HEK293 (cell line): ENCODE measurements around the gene CRTC2.

ENCODE experiments used
- CTCF ChIA-PET: fragments of 350-600 bp; formaldehyde crosslinking; extraction: SDS; loops from one replicate; lab custom pipeline; 2021; ENCODE audit warnings: antibody characterized with exemption; lab: Yijun Ruan, JAX
- POLR2A ChIA-PET: fragments of 300-600 bp; formaldehyde crosslinking; extraction: SDS; loops from one replicate; lab custom pipeline; 2020; ENCODE audit warnings: antibody characterized with exemption, inconsistent platforms; lab: Yijun Ruan, JAX
- H3K27ac ChIP-seq: fragments of 200-500 bp; sonication (Bioruptor generic); 2 replicates; pipeline ENCODE4 v1.5.1; 2014; ENCODE audit warnings: low read depth, low read length, control low read depth, inconsistent platforms; ENCODE audit errors: extremely low read depth
- H3K36me3 ChIP-seq, 2 experiments: fragments of 200-500 bp in 1 of 2; sonication (Bioruptor generic) in 1 of 2; 1 replicate in 1 of 2; 2 replicates in 1 of 2; pipeline ENCODE4 v1.5.1; 2014 to 2017; ENCODE audit warnings: inconsistent platforms in 2 of 2, low read length in 2 of 2; ENCODE audit not compliant: control insufficient read depth in 2 of 2, insufficient read depth in 1 of 2
- H3K4me1 ChIP-seq: fragments of 200-500 bp; sonication (Bioruptor generic); 2 replicates; pipeline ENCODE4 v1.5.1; 2014; ENCODE audit warnings: mild to moderate bottlenecking, low read length, inconsistent platforms; ENCODE audit not compliant: control insufficient read depth, insufficient read depth
- H3K4me3 ChIP-seq: 2 replicates; pipeline ENCODE4 v1.5.1; 2011; ENCODE audit warnings: low read depth, mild to moderate bottlenecking, control low read depth, low read length, moderate library complexity
- H3K9me3 ChIP-seq: fragments of 200-500 bp; sonication (Bioruptor generic); 2 replicates; pipeline ENCODE4 v1.5.1; 2014; ENCODE audit warnings: low read depth, low read length, inconsistent platforms; ENCODE audit not compliant: control insufficient read depth, insufficient read depth
- GLIS2 ChIP-seq: fragments of 450-650 bp; formaldehyde crosslinking; IDR thresholded peaks from 2 replicates; pipeline ENCODE4 v1.5.1; 2016; ENCODE audit warnings: missing biosample characterization, missing genetic modification characterization
- MYNN ChIP-seq: fragments of 450-650 bp; formaldehyde crosslinking; IDR thresholded peaks from 2 replicates; pipeline ENCODE4 v1.5.1; 2016; ENCODE audit warnings: missing biosample characterization, missing genetic modification characterization, borderline replicate concordance
- OSR2 ChIP-seq: fragments of 450-650 bp; formaldehyde crosslinking; IDR thresholded peaks from 2 replicates; pipeline ENCODE4 v1.5.1; 2016; ENCODE audit warnings: missing biosample characterization, missing genetic modification characterization
- SCRT1 ChIP-seq: fragments of 450-650 bp; formaldehyde crosslinking; IDR thresholded peaks from 2 replicates; pipeline ENCODE4 v1.5.1; 2016; ENCODE audit warnings: missing biosample characterization, missing genetic modification characterization, borderline replicate concordance
- ZBTB48 ChIP-seq: fragments of 450-650 bp; formaldehyde crosslinking; IDR thresholded peaks from 2 replicates; pipeline ENCODE4 v1.5.1; 2016; ENCODE audit warnings: missing biosample characterization, missing genetic modification characterization
- ZBTB6 ChIP-seq: fragments of 450-650 bp; formaldehyde crosslinking; IDR thresholded peaks from 2 replicates; pipeline ENCODE4 v1.5.1; 2017; ENCODE audit warnings: missing biosample characterization, missing genetic modification characterization
- ZFP37 ChIP-seq: fragments of 450-650 bp; formaldehyde crosslinking; IDR thresholded peaks from 2 replicates; pipeline ENCODE4 v1.5.1; 2016; ENCODE audit warnings: missing biosample characterization, missing genetic modification characterization
- ZNF157 ChIP-seq: fragments of 450-650 bp; formaldehyde crosslinking; IDR thresholded peaks from 2 replicates; pipeline ENCODE4 v1.5.1; 2016; ENCODE audit warnings: missing biosample characterization, missing genetic modification characterization
- ZNF16 ChIP-seq: fragments of 450-650 bp; formaldehyde crosslinking; IDR thresholded peaks from 2 replicates; pipeline ENCODE4 v1.5.1; 2016; ENCODE audit warnings: low read depth, missing biosample characterization, missing genetic modification characterization
- ZNF169 ChIP-seq: fragments of 450-650 bp; formaldehyde crosslinking; IDR thresholded peaks from 2 replicates; pipeline ENCODE4 v1.5.1; 2016; ENCODE audit warnings: missing biosample characterization, missing genetic modification characterization
- ZNF239 ChIP-seq: fragments of 450-650 bp; formaldehyde crosslinking; IDR thresholded peaks from 2 replicates; pipeline ENCODE4 v1.5.1; 2016; ENCODE audit warnings: missing biosample characterization, missing genetic modification characterization
- ZNF292 ChIP-seq: fragments of 450-650 bp; formaldehyde crosslinking; IDR thresholded peaks from 2 replicates; pipeline ENCODE4 v1.5.1; 2016; ENCODE audit warnings: low read depth, missing biosample characterization, missing genetic modification characterization, borderline replicate concordance
- ZNF302 ChIP-seq: fragments of 450-650 bp; formaldehyde crosslinking; IDR thresholded peaks from 2 replicates; pipeline ENCODE4 v1.5.1; 2016; ENCODE audit warnings: missing biosample characterization, missing genetic modification characterization, low read depth
- ZNF513 ChIP-seq: fragments of 450-650 bp; IDR thresholded peaks from 2 replicates; pipeline ENCODE4 v1.5.1; 2018; ENCODE audit warnings: missing biosample characterization, missing genetic modification characterization
- ZNF518A ChIP-seq: fragments of 450-650 bp; formaldehyde crosslinking; conservative IDR thresholded peaks from 2 replicates; pipeline ENCODE4 v1.5.1; 2016; ENCODE audit warnings: low read depth, missing biosample characterization, missing genetic modification characterization
- ZNF555 ChIP-seq: fragments of 450-650 bp; formaldehyde crosslinking; conservative IDR thresholded peaks from 2 replicates; pipeline ENCODE4 v1.5.1; 2017; ENCODE audit warnings: missing biosample characterization, mild to moderate bottlenecking, missing genetic modification characterization, inconsistent platforms
- ZNF626 ChIP-seq: fragments of 450-650 bp; sonication (Bioruptor Pico); formaldehyde crosslinking; IDR thresholded peaks from 2 replicates; pipeline ENCODE4 v1.5.1; 2018; ENCODE audit warnings: missing biosample characterization, missing genetic modification characterization, inconsistent platforms
- ZNF660 ChIP-seq: fragments of 450-650 bp; IDR thresholded peaks from 2 replicates; pipeline ENCODE4 v1.5.1; 2018; ENCODE audit warnings: missing biosample characterization, mild to moderate bottlenecking, missing genetic modification characterization
- ZNF768 ChIP-seq: fragments of 450-650 bp; formaldehyde crosslinking; IDR thresholded peaks from 2 replicates; pipeline ENCODE4 v1.5.1; 2018; ENCODE audit warnings: missing biosample characterization, mild to moderate bottlenecking, missing genetic modification characterization
- ZXDB ChIP-seq: fragments of 450-650 bp; formaldehyde crosslinking; IDR thresholded peaks from 2 replicates; pipeline ENCODE4 v1.5.1; 2016; ENCODE audit warnings: missing biosample characterization, missing genetic modification characterization
- TF ChIP-seq, protein P1 (sequence below): fragments of 450-650 bp; formaldehyde crosslinking; IDR thresholded peaks from 2 replicates; pipeline ENCODE4 v1.5.1; 2016; ENCODE audit warnings: missing biosample characterization, missing genetic modification characterization

Gene CRTC2

GRCh38 chr1:153968000-153968363 lies 9.6 kb upstream of the CRTC2 start:
- H3K4me3 ChIP-seq: peak overlapping the region; percentile 29
- TF ChIP-seq ZNF660 (tag by site-specific recombination): 0 out of 2 replicates have a peak, but pooled peaks have one; percentile 27
- TF ChIP-seq ZNF513: no peak
- TF ChIP-seq, all 188 proteins: peak for 1
- ChIA-PET POLR2A (interaction anchor here (0.7 to 5.2 kb wide), 17 partner anchors 9 to 403 kb away, joined by 3 to 137 read pairs (median 7); partner anchors contain the start of genes CHTOP, CRTC2, DENND4B and GATAD2B), CTCF (interaction anchor here (0.8 to 3.1 kb wide), 8 partner anchors 9 to 340 kb away, joined by 4 to 19 read pairs (median 6); partner anchors contain the start of genes JTB, RAB13, S100A1 and S100A13)
- no peaks in the 10 kb centered on the region; the same call in 1 of the 2 replicates for H3K4me1 ChIP-seq
- H3K27ac ChIP-seq: peak overlapping the region; percentile 87
- H3K9me3 ChIP-seq: no peaks in the 10 kb centered on the region
- peaks cover 0 to 11% of the 10 kb centered on the region in 2 experiments; a peak in 2 of 3 replicates for H3K36me3 ChIP-seq

- Histone ChIP-seq H3K4me1 (peaks cover 3% of the 10 kb centered on the region; the same call in 1 of the 2 replicates), H3K9me3 (no peaks in the 10 kb centered on the region), H3K27ac (peak within 1 kb of the TSS; percentile 87), H3K4me3 (peak within 1 kb of the TSS; percentile 51), H3K36me3 (peaks cover 0 to 4% of the 10 kb centered on the region in 2 experiments; a peak in 2 of 3 replicates)
- POLR2A ChIA-PET: interaction anchor here (0.5 to 5.2 kb wide), 22 partner anchors 9 to 403 kb away, joined by 3 to 137 read pairs (median 6); partner anchors contain the start of genes CHTOP, CRTC2, DENND4B and GATAD2B
- CTCF ChIA-PET: interaction anchor here (0.6 to 3.1 kb wide), 11 partner anchors 10 to 614 kb away, joined by 3 to 19 read pairs (median 5); partner anchors contain the start of genes DENND4B, JTB, RAB13 and S100A1
- TF ChIP-seq ZNF626 (tag by site-specific recombination) (no peak), ZNF157 (tag by site-specific recombination) (no peak), ZNF768 (tag by site-specific recombination) (no peak; the same call in 1 of the 2 replicates), ZNF302 (tag by site-specific recombination) (no peak), ZNF239 (tag by site-specific recombination) (no peak), ZNF16 (tag by site-specific recombination) (no peak), ZNF292 (tag by site-specific recombination) (no peak), ZNF518A (tag by site-specific recombination) (peak; percentile 54), MYNN (tag by site-specific recombination) (no peak), ZBTB48 (peak; percentile 69; the same call in 1 of the 2 replicates), ZNF555 (no peak), GLIS2 (peak; percentile 93), OSR2 (tag by site-specific recombination) (peak; percentile 68), ZNF169 (tag by site-specific recombination) (no peak), SCRT1 (no peak), ZFP37 (tag by site-specific recombination) (peak; percentile 10; the same call in 1 of the 2 replicates), ZXDB (tag by site-specific recombination) (peak; percentile 97), ZBTB6 (tag by site-specific recombination) (peak; percentile 75)
- TF ChIP-seq, protein P1, sequence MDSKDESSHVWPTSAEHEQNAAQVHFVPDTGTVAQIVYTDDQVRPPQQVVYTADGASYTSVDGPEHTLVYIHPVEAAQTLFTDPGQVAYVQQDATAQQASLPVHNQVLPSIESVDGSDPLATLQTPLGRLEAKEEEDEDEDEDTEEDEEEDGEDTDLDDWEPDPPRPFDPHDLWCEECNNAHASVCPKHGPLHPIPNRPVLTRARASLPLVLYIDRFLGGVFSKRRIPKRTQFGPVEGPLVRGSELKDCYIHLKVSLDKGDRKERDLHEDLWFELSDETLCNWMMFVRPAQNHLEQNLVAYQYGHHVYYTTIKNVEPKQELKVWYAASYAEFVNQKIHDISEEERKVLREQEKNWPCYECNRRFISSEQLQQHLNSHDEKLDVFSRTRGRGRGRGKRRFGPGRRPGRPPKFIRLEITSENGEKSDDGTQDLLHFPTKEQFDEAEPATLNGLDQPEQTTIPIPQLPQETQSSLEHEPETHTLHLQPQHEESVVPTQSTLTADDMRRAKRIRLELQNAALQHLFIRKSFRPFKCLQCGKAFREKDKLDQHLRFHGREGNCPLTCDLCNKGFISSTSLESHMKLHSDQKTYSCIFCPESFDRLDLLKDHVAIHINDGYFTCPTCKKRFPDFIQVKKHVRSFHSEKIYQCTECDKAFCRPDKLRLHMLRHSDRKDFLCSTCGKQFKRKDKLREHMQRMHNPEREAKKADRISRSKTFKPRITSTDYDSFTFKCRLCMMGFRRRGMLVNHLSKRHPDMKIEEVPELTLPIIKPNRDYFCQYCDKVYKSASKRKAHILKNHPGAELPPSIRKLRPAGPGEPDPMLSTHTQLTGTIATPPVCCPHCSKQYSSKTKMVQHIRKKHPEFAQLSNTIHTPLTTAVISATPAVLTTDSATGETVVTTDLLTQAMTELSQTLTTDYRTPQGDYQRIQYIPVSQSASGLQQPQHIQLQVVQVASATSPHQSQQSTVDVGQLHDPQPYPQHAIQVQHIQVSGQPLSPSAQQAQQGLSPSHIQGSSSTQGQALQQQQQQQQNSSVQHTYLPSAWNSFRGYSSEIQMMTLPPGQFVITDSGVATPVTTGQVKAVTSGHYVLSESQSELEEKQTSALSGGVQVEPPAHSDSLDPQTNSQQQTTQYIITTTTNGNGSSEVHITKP (tag by site-specific recombination): peak; percentile 73
These were observed 8.9 kb upstream of the CRTC2 start, which contains the start of gene CREB3L4 for GRCh38 chr1:153967107-153967999. CREB3L4 (plus strand) TSS chr1:153967902; CDS start chr1:153968526, 624 bp downstream.
